GM18526 (cell line): ENCODE results near the gene GSG1L.

Source experiments
- POLR2A ChIP-seq: IDR thresholded peaks from 3 replicates; pipeline ENCODE4 v1.6.1; 2011; ENCODE audit not compliant: insufficient read length; ENCODE audit errors: extremely low read depth

Gene GSG1L

DNA sequence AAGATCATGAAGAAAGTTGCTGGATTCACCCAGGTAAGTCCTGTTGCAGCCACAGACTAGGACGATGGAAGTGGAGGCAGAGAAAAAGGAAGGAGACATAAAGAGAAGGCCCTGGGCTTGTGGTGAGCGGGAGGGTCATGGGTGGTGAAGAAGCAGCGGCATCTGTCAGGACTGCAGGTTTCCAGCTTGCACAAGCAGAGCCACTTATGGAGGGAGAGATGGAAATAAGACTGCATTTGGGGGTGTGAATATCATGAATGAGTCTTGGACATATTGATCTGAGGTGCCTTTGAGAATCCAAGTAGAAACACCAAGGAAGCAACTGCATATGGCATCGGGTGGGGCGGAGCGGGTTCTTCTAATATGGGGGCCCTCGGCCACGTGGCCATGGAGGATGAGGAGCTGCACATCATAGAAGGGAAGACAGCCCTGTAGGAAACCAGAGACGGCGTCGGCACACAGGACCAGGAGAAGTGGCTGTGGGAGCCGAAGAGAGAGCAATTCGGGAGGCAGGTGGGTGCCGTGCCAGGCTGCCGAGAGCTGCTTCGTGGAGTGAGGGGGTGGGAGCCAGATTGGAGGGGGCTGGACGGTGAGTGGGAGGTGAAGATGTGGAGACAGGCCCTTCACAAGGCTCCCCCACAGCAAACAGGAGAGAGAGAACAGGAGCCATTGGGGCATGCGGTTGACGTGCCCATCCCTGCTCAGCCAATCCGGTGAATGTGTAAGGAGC, 243.5 kb downstream of the GSG1L start:
- TF ChIP-seq POLR2A, result no peak

DNA sequence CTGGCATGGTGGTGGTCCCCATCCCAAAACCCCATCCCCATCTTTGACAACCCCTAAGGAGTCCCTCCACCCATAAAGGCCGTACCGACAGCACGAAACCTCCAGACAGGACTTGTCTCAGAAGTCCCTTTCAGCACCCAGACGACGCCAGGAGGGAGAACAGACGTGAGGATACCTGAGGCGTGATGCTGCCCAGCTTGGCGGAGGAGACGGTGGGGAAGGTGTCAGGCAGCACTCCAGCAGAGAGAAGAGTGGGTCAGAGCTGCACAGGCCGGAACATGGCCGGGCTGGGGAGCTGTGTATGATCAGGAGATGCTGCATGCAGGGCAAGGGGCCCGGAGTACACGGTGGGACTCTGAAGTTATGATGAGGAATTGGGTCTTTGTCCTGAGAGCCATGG, 244.2 kb downstream of the GSG1L start:
- no peak for TF ChIP-seq POLR2A

DNA sequence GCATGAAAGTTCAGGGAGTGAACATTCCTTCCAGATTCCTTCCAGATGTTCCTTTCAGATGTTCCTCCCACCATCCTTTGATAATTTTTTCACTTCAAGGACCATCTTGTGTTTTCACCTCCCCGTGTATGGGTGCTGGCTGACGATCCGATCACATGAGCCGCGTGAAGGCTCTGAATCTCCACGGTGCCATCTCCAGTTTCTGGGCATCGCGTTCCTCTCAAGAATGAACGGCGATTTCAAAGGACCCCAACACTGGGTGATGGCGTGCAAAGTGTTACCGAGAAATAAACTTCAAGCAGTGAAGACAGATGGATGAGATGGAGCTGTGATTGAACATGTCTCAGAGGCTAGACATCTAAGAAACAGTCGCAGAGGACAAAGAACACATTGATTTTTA, 245.3 kb downstream of the GSG1L start:
- TF ChIP-seq POLR2A, result no peak

DNA sequence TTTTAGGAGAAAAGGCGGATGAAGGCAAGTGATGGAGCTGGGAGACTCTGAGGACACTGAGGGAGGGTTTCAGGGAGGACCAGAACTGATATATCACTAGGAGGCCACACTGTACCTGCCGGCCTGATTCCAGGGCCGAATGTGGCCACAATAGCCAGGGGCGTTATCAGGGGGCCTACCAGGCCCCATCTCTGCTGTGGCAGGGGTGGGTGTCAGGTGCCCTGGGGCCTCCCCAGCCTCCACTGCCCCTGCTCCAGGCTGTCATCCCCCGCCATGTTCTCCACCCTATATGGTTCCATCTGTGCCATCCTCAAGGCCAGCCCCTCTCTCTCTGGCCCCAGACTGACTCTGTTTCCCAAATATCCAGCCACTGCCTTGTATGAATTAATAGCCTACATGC, 246.5 kb downstream of the GSG1L start:
- no peak for TF ChIP-seq POLR2A

DNA sequence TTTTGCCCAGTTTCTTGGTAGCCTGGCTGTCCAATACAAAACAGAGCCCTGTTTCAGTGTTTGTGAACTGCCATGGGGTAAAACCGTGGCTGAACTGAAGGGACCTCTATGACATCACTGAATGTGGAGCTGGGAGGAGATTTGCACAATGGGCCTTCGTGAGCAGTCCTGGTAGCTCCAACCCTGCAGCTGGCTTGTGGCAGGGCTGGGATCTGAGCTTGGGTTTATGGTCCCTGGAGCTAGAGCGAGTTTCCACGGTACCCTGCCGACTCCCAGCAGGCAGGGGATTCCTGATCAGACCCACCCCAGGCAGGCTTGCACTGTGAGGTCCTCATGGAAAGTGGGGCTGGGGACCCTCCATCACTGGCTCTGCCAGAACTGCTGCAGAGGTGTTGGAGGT, 247.0 kb downstream of the GSG1L start:
- TF ChIP-seq POLR2A, result no peak

DNA sequence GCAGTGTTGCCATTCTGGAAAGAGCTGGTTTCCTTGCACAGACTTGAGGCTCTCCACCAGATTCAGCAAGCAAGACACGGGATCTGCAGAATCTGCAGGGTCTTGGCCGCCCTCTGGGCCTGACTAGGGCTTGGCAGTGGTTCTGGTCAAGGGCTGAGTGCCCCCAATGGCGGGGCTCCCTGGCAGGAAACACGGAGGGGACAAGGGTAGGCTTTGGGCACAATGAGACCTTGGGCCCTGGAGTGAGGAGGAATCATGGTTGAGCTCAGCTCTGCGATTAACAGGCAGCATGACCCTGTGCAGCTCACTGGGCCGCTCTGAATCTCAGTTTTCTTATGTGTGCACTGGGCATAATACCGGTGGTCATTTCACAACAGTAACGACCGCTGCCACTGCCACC, 249.9 kb downstream of the GSG1L start:
- no peak for TF ChIP-seq POLR2A

DNA sequence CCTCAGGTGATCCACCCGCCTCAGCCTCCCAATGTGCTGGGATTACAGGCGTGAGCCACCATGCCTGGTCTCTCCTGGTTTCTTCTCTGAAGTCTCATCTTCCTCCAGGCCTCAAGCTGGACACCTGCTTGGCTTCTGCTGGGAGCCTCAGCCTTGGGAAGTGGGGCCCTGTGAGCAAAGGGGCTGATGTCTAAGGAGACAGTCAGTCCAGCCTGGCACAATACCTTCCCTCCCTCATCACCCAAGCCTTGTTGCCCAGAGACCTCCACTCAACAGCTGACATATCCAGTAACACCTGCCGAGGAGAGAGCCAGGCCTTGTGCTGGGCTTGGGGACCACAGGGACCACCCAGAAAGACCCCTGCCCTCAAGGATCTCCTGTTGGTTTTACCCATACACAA, 251.6 kb downstream of the GSG1L start:
- no peak for TF ChIP-seq POLR2A

DNA sequence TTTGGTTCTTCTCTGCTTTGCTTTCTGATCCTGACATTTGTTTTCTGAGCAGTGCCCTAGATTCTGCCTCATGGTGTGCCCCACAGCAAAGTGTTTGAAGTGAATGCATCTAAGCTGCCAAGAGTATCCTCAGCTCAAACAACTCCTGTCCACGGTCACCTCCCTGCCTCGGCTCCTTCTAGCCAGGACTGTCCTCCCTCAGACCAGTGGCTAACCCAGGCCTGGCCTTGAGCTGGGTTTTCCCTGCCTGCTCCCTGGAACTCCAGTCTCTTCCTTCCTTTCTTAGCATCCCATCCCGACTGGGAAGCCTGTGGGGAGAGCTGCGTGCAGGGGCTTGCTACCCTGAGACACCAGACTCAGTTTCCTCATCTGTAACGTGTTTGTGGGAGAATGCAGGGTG, 256.5 kb downstream of the GSG1L start:
- no peak for TF ChIP-seq POLR2A

DNA sequence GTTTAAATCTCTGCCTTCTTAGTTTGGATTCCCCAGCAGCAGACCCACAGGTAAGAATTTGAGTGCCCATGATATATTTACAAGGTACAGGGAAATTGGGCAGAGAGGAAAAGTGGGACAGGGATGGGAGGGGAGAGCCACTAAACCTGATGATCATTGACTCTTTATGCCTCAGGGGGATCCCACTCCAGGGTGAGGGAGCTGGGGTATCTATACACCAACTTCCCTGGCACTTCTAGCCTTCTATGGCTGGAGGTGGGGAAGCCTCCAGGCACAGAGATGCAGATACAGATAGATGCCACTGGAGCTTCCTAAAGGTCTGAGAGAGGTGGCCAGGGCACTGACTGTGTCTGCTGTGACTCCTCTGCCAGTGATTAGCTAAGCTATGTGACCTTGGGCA, 257.1 kb downstream of the GSG1L start:
- TF ChIP-seq POLR2A, result no peak

DNA sequence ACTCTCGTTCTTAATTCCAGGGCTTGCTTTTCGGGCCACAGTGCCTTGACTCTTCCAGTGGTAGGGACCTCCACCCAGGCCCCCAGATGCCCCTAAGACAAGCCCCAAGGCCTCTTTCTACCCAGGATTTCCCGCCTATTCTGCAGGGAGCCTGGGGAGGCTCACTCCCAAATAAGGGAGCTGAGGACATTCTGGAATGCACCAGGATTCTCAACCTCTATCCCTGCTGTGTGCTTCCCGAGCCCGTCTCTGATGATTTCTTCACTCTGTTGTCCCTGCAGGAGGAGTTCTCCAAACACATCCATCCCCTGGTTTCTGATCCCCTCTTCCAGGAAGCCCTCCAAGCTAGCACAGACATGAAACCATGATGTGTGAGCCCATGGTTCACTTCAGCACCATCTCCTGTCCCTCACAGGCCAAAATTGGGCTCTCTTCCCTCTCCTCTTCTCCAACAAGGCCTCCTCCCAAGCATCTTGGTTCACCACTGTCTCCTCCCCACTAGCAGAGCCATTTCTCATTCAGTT, 257.6 kb downstream of the GSG1L start:
- TF ChIP-seq POLR2A, result no peak

DNA sequence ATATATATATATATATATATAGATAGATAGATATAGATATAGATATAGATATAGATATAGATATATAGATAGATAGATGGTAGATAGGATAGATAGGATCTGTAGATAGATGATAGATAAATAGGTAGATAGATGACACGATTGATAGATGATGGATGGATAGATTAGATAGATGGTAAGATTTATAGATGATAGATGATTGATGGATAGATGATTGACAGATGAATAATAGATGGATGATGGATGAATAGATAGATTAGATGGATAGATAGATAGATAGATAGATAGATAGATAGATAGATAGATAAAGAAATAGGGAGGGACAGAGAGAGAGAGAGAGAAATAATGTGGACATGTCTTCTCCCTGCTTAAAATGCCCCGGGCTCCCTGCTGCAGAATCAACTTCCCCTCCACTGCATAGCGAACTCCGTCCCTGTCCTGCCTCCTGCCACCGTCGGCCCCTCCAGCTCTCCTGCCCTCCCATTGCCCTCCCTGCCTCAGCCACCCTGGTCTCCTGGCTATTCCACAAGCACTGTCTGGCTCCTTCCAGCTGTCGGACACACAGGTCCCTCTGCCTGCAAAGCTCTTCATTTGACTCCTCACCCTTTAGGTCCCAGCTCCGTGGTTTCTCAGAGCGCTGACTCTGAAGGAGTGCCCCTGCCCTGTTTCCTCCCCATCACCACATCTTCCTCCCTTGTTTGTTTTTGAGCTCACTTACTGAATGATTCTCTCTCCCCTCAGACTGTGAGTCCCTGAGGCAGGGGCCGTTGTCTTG, 259.6 kb downstream of the GSG1L start:
- TF ChIP-seq POLR2A, result no peak

DNA sequence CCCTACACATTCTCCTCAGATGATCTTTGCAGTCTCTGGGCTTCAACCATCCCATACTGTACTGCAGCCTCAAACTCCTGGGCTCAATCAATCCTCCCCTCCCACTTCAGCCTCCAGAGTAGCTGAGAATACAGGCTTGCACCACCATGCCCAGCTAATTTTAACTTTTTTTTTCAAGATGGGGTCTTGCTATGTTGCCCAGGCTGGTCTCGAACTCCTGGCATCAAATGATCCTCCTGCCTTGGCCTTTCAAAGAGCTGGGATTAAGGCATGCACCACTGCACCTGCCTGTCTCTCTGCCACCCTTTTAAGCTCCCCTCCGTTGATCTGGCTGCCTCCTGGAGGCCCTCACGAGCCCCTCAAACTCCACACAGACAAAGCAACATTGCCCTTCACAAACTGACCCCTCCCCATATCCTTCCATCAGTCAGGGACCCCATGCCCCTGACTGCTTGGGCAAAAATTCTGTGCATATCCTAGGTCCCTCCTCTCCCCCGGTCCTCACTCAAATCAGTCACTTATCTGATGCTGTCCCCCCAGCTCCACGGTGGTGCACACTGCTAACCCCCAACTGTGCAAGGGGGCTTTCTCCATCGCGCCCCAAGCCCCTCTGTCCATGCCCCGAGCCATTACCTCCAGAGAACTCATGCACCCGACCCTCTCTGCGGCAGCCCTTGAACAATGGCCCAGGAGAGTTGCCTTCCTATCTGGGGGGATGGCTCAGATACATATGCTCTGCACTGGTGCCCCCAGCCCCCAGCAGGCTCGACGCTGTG, 260.7 kb downstream of the GSG1L start:
- TF ChIP-seq POLR2A, result no peak

DNA sequence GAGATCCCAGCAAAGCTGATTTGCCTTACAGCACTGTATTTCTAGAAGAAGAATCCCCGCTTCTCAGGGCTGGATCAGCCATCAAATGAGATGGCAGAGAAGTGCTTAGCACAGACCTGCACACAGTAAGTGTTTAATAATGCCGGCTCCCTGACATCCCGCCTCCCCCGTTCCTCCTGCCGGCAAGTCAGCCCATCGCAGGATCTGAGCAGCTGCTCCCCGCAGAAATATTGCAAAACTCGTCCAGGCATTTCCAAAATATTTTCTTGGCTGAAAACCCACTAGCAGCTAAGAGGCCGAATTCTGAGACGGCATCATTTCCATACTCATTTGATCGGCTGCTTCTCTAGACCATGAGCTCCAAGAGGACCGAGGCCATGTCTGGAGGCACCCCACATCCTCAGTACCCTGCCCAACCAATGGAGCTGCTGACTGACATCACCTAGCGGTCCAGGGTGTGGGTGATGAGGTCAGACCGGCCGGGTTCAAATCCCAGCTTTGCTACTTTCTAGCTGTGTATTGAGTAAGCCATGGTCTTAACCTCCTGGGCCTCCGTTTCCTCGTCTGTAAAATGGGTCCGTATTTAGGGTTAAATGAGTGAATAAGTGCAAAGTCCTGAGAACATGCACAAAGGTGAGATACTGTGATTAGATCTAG, 262.1 kb downstream of the GSG1L start:
- no peak for TF ChIP-seq POLR2A

DNA sequence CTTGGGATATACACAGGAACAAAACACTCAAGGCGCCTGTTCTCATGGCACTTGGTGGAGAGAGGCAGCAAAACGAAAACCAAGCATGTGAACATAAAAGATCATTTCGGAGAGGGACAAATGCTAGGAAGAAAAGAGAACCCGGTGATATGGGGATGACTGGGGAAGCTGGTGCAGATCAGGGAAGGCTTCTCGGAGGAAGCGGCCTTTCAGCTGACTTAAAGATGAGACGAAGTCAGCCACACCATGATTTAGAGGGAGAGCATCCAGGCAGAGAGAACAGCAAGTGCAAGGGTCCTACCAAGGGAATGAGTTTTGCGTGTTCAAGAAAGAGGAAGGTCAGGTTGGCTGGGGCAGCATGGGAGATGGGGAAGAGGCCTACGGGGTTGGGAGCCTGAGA, 262.7 kb downstream of the GSG1L start:
- no peak for TF ChIP-seq POLR2A

DNA sequence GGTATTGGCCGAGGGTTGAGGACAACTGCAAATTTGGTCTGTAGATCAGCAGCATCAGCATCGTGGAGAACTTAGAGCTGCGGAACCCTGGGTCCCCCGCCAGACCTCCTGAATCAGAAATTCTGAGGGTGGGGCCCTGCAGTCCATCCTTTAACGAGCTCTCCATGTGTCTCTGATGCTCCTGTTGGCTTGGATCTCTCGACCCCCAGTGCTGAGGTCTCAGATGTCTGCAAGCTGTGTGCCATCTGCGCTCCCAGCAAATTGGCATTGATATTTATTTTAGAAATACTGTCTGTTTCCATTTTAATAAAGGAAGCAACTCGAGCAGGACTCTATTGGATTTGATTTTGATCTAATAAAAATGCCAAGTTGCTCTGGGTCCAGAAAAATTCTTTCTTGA, 263.6 kb downstream of the GSG1L start:
- TF ChIP-seq POLR2A, result no peak
